NCI-H1092 (cell line): ENCODE data around the gene CASQ1.

Experiments used
- DNase-seq: peaks from one replicate; lab custom pipeline; 2025; lab: John Stamatoyannopoulos, UW

The CASQ1 gene

DNA sequence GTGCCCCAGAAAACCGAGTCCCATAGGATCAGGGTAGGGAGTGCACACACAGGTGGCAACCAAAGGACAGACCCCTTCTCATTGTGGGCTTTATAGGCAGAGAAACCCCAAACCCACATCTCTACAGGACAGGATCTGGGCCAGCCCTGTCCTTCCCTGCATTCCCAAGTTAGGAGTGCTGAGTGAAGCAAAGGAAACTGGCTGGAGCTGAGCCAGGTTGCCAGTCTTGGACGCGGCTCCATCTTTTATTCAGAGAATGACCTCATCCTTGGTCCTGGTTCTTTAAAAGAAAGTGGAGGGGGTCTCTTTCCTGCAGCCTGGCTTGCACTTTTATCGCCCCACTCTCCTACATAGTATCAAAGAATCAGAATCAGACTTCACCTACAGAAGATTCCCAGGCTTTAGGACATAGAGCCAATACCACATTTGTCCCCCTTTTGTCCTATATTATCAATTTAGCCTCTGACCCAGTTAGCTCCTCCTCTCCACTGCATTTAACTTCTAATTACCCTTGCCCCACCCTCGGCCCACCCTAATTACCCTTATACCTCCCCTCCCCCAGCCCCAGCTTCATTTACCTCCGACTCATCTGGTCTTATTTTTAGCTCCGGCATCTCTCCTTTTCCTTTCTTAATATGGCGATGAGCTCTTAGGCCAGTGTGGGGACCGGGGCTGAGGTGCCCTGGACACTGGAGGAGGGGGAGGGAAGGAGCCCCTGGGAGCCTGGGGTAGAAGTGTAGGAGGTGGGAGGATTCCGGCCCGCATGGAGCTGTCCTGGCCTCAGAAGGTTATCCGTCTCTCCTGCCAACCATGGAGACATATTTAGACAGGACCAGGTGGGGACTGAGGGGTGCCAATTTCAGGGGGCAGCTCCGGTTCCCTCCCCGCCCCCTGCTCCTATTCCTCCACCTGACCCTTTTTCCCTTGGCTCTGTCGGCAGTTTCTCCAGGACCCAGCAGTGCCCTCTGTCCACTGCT is at the start of gene CASQ1:
CASQ1 (plus strand) TSS at position 927 of the 977 bp plus-strand sequence. CDS start 177 bp downstream, outside the sequence.
- DNase-seq = no peak

DNA sequence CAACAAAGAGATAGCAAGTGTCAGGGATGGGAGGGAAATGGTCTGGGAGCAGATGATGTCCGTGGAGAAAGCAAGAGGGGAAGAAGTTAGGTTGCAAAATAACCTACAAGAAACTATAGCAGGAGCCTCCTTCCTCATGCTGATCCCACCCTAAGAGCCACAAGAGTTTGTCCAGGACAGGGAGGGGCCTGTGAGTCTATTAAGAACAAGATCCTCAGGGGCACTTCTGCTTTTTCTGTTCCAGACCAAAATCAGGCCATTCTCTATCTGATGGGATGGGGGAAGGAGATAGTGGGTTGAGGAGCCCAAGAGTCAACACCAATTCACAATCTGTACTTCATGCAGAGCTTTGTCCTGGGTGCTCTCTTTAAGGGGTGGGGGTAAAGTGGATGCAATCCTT is 46.7 kb upstream of the CASQ1 start:
- DNase-seq = no peak

DNA sequence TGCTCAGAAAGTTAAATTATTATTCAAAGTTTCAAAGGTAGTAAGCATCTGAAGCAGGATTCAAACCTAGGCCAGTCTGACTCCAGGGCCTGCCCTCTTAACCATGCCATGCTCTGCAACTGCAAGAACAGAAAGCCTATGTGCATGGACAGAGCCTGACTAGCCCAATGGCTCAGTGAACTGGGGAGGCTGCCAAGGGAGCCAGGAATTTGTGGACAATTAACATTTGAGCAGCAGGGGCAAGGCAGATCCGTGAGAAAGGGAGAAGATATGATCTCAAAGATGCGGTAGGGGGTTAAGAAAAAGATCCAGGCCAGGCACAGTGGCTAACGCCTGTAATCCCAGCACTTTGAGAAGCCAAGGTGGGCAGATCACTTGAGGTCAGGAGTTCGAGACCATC is 45.5 kb upstream of the CASQ1 start:
- no peak for DNase-seq

DNA sequence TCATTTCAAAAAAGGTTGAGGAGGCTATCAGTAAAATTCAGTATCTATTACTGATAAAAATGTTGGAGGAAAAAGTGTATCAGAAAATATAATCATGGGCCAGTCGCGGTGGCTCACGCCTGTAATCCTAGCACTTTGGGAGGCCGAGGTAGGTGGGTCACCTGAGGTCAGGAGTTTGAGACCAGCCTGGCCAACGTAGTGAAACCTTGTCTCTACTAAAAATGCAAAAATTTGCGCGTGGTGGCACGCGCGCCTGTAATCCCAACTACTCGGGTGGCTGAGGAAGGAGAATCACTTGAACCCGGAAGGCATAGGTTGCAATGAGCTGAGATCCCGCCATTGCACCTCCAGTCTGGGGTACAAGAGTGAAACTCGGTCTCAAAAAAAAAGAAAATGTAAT is 44.3 kb upstream of the CASQ1 start:
- no peak for DNase-seq

DNA sequence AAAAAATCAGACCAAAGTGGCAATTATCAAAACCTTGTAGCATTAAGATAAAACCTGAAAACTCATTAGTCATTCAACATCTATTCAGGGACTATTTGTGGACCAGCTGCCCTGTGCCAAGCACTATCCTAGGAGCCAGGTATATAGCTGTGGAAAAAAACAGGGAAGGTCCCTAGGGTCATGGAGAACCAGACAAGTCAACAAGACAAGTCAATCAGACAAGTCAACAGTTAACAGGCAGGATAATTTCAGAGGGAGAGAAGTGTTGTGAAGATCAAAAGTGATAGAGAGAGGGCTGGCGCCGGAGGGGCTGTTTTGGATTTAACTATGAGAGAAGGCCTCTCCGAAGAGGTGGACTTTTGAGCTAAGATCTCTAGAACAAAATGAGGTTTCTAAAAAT is 42.3 kb upstream of the CASQ1 start:
- no peak for DNase-seq

DNA sequence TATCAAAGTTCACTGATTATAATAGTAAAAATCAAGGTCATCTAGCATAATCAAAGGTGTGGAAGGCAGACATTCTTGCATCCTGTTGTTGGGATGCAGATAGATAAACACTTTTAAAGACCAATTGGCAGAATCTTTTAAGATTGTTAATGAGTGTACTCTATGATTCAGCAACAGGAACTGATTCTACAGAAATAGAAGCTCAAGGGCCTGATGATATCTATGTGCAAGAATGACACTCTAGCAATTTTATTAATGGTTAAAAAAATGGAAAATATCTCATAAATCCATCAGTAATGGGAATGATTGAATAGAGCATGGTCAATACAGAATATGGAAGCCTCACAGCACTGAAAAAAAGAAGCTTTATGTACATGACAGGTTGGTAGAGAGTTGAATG is 41.1 kb upstream of the CASQ1 start:
- no peak for DNase-seq

DNA sequence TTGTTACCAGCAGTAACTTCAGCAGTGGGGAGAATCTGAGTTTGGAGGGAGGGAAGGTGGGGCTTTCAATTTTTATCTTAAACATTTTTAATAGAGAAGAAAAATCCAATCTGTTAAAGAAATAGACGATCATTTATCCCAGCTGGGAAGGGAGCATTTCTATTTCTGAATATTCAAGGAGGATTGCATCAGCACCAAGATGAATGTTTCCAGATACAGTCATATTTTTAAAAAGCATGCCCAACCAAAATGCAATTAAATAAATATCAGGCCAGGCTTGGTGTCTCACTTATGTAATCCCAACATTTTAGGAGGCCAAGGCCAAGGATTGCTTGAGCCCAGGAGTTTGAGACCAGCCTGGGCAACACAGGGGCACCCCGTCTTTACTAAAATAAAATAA is 40.7 kb upstream of the CASQ1 start:
- DNase-seq = no peak

DNA sequence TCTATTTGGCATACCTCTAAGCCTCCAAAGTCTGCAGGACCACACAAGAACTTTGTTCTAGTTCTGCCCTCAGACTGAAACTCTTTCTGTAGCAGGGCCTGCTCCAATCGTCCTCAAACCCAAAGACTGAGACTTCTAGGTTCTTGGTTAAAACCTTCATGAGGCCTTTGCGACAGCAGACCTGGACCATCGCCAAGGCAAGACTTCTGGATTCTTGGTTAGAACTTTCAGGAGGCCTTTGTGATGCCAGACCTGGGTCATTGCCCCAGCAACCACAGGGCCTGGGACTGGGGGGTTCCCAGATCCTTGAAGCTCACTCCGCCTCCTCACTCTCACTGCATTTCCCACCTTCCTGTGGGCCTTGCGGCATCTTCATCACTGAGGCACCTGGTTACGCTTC is 39.1 kb upstream of the CASQ1 start, which contains the start of gene ATP1A4:
ATP1A4 (plus strand) TSS at position 301 of the 400 bp plus-strand sequence. CDS start 438 bp downstream, outside the sequence.
- DNase-seq = no peak

DNA sequence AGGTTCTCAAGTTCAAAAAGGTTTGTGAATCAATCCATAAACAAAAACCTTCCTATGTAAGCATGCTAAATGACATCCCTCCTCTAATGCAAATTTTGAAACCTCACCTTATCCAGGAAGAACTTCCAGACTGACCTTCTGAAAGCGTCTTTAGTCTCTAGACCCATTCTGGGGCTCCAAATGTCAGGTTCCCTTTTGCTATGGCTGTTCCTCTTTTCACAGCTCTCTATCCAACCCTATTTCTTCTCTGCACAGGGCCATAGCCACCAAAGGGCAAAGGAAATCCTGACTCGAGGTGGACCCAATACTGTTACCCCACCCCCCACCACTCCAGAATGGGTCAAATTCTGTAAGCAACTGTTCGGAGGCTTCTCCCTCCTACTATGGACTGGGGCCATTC is 35.6 kb upstream of the CASQ1 start:
- no peak for DNase-seq

DNA sequence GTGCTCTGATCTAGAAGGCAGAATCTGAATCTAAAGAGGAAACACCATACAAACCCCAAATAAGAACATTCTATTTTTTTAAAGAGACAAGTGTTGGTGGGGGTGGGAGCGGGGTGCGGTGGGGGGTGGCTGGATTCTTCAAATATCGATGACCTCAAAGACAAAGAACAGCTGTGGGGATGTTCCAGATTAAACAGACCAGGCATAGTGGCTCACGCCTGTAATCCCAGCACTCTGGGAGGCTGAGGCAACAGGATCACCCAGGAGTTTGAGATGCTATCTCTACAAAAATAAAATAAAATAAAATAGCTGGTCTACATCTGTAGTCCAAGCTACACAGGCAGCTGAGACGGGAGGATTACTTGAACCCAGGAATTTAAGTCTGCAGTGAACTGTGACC is 34.0 kb upstream of the CASQ1 start:
- no peak for DNase-seq

DNA sequence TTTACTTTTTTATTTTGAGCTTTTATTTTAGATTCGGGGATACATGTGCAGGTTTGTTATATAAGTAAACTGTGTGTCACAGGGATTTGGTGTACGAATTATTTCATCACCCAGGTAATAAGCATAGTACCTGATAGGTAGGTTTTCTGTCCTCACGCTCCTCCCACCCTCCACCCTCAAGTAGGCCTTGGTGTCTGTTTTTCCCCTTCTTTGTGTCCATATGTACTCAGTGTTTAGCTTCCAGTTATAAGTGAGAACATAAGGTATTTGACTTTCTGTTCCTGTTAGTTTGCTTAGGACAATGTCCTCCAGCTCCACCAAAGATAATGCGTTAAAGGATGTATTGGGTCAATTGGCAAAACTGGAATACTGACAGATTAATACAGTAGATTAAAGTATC is 33.2 kb upstream of the CASQ1 start:
- no peak for DNase-seq

DNA sequence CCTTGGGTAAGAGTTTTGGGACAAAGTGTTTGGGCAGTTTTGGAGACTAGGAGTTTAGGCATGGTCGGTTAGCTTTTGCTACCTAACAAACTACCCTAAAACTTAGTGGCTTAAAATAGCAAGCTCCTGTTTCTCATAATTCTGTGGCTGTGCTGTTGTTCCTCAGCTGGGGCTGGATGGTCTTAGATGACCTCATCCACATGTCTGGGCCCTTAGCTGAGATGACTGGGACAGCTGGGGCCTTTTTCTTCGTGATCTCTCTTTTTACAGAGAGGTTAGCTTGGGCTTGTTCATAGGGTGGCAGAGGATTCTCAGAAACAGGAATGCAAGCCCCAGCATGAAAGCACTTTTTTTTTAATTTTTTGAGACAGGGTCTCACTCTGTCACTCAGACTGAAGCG is 32.3 kb upstream of the CASQ1 start:
- DNase-seq = no peak

DNA sequence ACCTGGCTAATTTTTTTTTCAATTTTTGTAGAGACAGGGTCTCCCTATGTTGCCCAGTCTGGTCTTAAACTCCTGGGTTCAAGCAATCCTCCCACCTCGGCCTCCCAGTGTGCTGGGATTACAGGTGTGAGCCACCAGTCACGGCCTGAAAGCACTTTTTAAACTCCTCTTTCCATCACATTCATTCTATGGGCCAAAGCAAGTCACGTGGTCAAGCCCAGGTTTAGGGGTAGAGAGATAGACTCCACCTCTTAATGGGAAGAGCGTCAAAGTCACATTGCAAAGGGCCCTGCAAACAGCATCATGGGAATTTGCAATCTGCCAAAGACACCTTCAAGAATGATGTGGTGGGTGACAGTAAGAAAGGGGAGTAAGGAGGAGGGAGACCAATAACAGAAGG is 31.8 kb upstream of the CASQ1 start:
- no peak for DNase-seq

DNA sequence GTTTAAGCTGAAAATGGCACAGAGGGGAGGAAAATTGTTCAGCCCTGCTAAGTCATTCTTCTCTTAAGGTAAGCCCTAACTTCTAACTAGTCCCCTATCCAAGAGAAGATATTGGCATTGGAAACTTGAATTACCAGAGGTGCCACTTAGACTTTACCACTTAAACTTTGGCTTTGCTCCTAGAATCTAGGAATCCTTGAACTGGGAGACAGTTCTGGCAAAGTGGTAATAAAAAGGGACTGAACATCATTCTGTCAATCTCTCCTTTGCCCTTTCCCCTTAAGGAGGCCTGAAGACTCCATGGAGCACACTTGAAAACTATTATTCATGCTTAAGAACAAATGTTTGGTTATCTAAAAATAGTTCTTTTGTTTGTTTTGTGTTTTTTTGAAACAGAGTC is 30.5 kb upstream of the CASQ1 start:
- no peak for DNase-seq

DNA sequence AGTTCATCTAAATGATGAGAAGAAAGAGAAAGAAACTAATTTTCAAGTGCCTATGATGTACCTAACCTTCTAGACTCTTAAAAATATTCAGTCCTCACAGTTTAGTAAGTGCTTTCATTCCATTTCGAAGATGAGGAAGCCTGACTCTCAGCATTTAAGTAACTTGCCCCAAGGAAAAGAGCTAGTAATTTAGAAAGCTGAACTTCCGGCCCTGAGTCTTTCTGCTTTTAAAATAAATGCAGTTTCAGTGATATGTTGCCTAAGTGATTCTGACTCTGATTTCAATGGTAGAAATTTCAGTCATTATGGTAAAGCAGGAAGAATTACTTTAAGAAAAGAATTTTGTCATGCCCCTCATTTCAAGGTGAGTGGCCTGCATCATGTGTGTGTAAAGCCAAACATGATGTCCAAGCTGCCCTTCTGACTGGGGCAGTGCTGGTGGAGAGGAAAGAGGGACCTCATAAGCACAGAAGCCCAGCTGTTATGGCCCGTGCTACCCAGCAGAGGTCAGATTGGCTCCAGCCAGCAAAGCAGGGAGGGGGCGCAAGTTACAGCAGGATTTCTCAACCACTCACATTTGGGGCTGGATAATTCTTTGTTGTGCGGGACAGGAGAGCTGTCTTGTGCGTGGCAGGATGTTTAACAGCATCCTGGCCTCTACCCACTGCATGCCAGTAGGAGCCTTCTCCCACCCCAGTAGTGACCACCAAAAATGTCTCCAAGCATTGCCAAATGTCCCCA is 28.2 kb upstream of the CASQ1 start:
- DNase-seq = no peak

DNA sequence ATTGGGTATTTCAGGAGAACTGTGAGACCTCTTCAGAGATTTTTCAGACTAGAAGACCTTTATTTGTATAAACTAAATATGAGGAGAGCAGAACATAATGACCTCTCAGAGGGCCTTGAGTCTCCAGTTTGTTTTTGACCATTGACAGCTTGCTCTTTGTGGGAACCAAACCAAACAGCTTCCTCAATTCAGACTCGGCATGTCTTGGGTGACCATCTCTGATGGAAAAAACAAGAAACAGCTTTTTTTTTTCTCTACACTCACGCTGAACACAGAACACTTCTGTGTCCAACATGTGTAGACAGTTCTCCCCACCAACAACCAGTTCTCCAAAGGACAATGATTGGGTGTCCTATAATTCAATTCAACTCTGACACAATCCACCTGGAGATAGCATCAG is 27.4 kb upstream of the CASQ1 start:
- DNase-seq = no peak

DNA sequence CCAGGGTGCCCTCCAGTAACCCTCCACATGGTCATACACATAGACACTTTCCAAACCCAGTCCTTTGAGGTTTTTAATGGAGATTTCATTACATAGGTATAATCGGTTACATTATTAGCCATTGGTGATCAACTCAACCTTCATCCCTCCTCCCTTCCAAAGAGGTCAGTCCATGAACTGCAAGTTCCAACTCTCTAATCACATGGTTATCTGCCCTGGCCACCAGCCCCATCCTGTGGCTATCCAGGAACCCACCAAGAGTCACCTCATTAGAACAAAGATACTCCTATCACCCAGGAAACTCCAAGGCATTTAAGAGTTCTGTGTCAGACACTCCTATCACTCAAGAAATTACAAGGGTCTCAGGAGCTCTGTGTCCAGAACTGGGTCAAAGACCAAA is 26.8 kb upstream of the CASQ1 start:
- DNase-seq = no peak

DNA sequence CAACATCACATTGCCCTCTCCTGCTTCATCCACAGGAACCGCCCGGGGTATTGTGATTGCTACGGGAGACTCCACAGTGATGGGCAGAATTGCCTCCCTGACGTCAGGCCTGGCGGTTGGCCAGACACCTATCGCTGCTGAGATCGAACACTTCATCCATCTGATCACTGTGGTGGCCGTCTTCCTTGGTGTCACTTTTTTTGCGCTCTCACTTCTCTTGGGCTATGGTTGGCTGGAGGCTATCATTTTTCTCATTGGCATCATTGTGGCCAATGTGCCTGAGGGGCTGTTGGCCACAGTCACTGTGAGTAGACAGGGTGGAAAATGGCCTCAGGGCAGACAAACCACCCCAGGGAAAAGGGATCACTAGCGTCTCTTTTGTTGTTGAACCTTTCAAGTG is 26.3 kb upstream of the CASQ1 start:
- DNase-seq = no peak

DNA sequence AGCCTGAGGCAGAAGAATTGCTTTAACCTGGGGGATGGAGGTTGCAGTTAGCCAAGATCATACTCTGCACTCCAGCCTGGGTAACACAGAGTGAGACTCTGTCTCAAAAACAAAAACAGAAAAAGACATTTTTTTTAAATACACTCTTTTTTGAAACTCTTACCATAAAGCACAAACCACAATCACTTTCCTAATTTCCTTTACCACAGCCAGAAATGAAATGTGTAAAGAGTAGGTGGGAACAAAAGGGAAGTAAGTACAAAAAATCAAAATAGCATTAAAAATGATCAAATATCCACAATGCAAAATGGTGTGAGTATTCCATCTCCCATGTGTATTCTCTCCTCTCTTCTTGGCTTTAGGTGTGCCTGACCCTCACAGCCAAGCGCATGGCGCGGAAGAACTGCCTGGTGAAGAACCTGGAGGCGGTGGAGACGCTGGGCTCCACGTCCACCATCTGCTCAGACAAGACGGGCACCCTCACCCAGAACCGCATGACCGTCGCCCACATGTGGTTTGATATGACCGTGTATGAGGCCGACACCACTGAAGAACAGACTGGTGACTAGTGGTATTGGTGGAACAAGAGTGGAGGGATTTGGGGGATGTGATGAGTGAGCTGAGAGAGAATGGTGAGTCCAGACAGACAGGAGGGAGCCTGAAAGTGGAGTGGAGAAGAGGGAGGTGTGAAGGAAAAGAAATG is 24.1 kb upstream of the CASQ1 start:
- no peak for DNase-seq

DNA sequence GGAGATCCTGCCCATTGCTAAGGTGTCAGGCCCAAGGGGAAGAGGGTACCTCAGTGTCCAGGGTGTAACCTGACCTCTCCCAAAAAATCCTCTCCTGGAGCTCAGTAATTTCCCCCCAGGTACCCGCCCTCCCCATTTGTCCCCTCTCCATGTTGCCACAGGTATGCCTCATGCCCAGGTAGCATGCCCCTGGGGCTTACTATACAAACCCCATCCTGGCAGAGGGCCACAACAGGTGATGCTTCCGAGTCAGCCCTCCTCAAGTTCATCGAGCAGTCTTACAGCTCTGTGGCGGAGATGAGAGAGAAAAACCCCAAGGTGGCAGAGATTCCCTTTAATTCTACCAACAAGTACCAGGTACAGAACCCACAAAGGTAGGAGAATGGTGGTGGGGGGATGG is 23.3 kb upstream of the CASQ1 start:
- no peak for DNase-seq

DNA sequence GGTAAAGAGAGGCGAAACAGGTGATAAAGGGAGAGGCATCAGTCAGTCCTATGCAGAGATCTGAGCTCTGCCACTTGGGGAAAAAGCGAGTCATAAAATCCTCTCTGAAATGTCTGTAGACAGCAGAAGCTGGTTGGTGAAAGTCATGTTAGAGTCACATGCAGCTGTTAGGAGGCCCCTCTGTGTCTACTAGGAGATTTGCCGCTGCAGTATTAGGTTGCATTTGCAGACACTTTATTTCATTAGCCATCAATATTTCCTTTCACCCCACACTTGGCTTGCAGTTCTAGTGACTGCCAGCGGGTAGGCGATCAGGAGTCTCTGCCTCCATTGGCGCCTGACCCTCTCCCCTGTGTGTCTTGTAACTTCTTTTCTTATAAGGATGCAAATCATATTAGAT is 22.8 kb upstream of the CASQ1 start:
- DNase-seq = no peak

DNA sequence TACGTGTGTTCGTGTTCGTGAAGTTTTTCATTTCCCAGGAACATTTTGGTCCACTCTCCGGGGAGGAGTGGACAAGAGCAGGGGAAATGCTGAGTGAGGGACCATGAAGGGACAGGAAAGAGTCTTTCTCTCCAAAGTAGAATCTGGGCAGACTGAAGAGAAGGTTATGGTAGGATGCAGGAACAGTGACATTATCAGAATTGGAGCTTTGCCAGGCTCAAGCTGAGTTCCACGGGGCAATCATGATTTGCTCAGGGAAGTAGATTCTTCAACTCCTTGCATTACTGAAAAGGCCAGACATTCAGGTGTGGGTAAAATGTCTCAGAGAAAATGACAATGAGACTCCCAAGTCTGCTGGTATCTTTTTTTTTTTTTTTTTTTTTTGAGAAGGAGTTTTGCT is 22.4 kb upstream of the CASQ1 start:
- DNase-seq = no peak
